Mesenchymal stem cell (in vitro differentiated cells and primary cell): ENCODE data around the gene ESYT2.

Experiments used
- DNase-seq: peaks from one replicate; pipeline ENCODE4 v3.0.0-alpha.2; 2013
- H2AFZ ChIP-seq: one replicate; pipeline ENCODE4 v1.6.1; 2013; ENCODE audit warnings: low read depth, mild to moderate bottlenecking, control low read depth, inconsistent platforms, low read length, moderate library complexity
- H2AK5ac ChIP-seq: 2 replicates; pipeline ENCODE4 v1.6.1; 2013; ENCODE audit warnings: low read length, moderate library complexity, mild to moderate bottlenecking, inconsistent platforms; ENCODE audit not compliant: severe bottlenecking
- H2BK120ac ChIP-seq: one replicate; pipeline ENCODE4 v1.6.1; 2013; ENCODE audit warnings: low read depth, mild to moderate bottlenecking, inconsistent platforms, low read length, moderate library complexity
- H2BK12ac ChIP-seq, 2 experiments: one replicate each; pipeline ENCODE4 v1.6.1; 2013; ENCODE audit warnings: inconsistent platforms in 2 of 2, low read length in 2 of 2, mild to moderate bottlenecking in 2 of 2, moderate library complexity in 2 of 2, control low read depth in 1 of 2
- H2BK15ac ChIP-seq: one replicate; pipeline ENCODE4 v1.6.1; 2013; ENCODE audit warnings: mild to moderate bottlenecking, low read depth, inconsistent platforms; ENCODE audit not compliant: poor library complexity, severe bottlenecking
- H2BK5ac ChIP-seq: 2 replicates; pipeline ENCODE4 v1.6.1; 2013; ENCODE audit warnings: low read depth, mild to moderate bottlenecking, low read length, control low read depth, inconsistent platforms; ENCODE audit not compliant: poor library complexity, severe bottlenecking
- H3K14ac ChIP-seq, 2 experiments: one replicate each; pipeline ENCODE4 v1.6.1; 2013; ENCODE audit warnings: inconsistent platforms in 2 of 2, low read length in 2 of 2, control low read depth in 1 of 2, mild to moderate bottlenecking in 1 of 2, moderate library complexity in 1 of 2
- H3K18ac ChIP-seq, 2 experiments: one replicate each; pipeline ENCODE4 v1.6.1; 2013; ENCODE audit warnings: inconsistent platforms in 2 of 2, low read length in 2 of 2, control low read depth in 1 of 2, low read depth in 1 of 2, mild to moderate bottlenecking in 1 of 2
- H3K23ac ChIP-seq, 2 experiments: one replicate each; pipeline ENCODE4 v1.6.1; 2013; ENCODE audit warnings: inconsistent platforms in 2 of 2, low read length in 2 of 2, mild to moderate bottlenecking in 2 of 2, moderate library complexity in 2 of 2, control low read depth in 1 of 2
- H3K27ac ChIP-seq: 2 replicates; pipeline ENCODE4 v1.5.1; 2013; ENCODE audit warnings: mild to moderate bottlenecking, moderate library complexity, low read length, control low read depth, inconsistent platforms; ENCODE audit not compliant: poor library complexity, severe bottlenecking
- H3K27me3 ChIP-seq, 2 experiments: 2 replicates each; pipeline versions ENCODE4 v1.6.1 to v1.7.0; 2013; ENCODE audit warnings: low read length in 2 of 2, mild to moderate bottlenecking in 2 of 2, moderate library complexity in 2 of 2, control low read depth in 1 of 2, inconsistent platforms in 1 of 2; ENCODE audit not compliant: control insufficient read depth in 1 of 2, insufficient read depth in 1 of 2
- H3K36me3 ChIP-seq, 2 experiments: 2 replicates each; pipeline versions ENCODE4 v1.6.1 to v1.7.0; 2013; ENCODE audit warnings: low read length in 2 of 2, control low read depth in 1 of 2, inconsistent platforms in 1 of 2, low read depth in 1 of 2, mild to moderate bottlenecking in 1 of 2; ENCODE audit not compliant: insufficient read depth in 2 of 2, control insufficient read depth in 1 of 2
- H3K4ac ChIP-seq, 2 experiments: one replicate each; pipeline ENCODE4 v1.6.1; 2013; ENCODE audit warnings: inconsistent platforms in 2 of 2, low read length in 2 of 2, mild to moderate bottlenecking in 2 of 2, moderate library complexity in 2 of 2, control low read depth in 1 of 2, low read depth in 1 of 2
- H3K4me1 ChIP-seq: 2 replicates; pipeline ENCODE4 v1.6.1; 2013; ENCODE audit warnings: low read depth, low read length, control low read depth; ENCODE audit not compliant: control insufficient read depth, insufficient read depth
- H3K4me2 ChIP-seq: 2 replicates; pipeline ENCODE4 v1.6.1; 2013; ENCODE audit warnings: low read length, mild to moderate bottlenecking, inconsistent platforms; ENCODE audit not compliant: poor library complexity, severe bottlenecking
- H3K4me3 ChIP-seq, 2 experiments: 2 replicates each; pipeline versions ENCODE4 v1.5.1 to v1.7.0; 2013; ENCODE audit warnings: low read length in 2 of 2, mild to moderate bottlenecking in 2 of 2, control low read depth in 1 of 2, low read depth in 1 of 2; ENCODE audit not compliant: insufficient read depth in 1 of 2
- H3K79me1 ChIP-seq: replicated peaks from 2 replicates; pipeline ENCODE4 v1.6.1; 2013; ENCODE audit warnings: mild to moderate bottlenecking, control low read depth, low read length, inconsistent platforms; ENCODE audit not compliant: poor library complexity, severe bottlenecking
- H3K9ac ChIP-seq: 2 replicates; pipeline ENCODE4 v1.7.0; 2013; ENCODE audit warnings: mild to moderate bottlenecking, low read length, moderate library complexity
- H3K9me3 ChIP-seq: 2 replicates; pipeline ENCODE4 v1.7.0; 2013; ENCODE audit warnings: mild to moderate bottlenecking, low read length; ENCODE audit not compliant: control insufficient read depth
- H4K8ac ChIP-seq: one replicate; pipeline ENCODE4 v1.6.1; 2013; ENCODE audit warnings: inconsistent platforms, mild to moderate bottlenecking, low read length, moderate library complexity
- H4K91ac ChIP-seq: one replicate; pipeline ENCODE4 v1.6.1; 2013; ENCODE audit warnings: mild to moderate bottlenecking, low read length, inconsistent platforms
- WGBS: methylation state at CpG from one replicate; pipeline ENCODE4 v1.1.7; 2013; ENCODE audit warnings: mixed read lengths; 5-methylcytosine and 5-hydroxymethylcytosine counted together

The ESYT2 gene

GRCh38 chr7:158804335-158804734 lies 25.0 kb downstream of the ESYT2 start:
- peaks cover 19% of the 10 kb centered on the region for H3K4me1 ChIP-seq

GRCh38 chr7:158803367-158803969 lies 25.8 kb downstream of the ESYT2 start:
- Histone ChIP-seq H2AFZ (no peak overlapping the region), H3K9me3 (no peaks in the 10 kb centered on the region), H3K9ac (no peak overlapping the region), H2AK5ac (peak overlapping the region; percentile 99), H3K23ac (no peak overlapping the region), H3K4ac (peak overlapping the region; percentile 82 to 94), H3K79me1 (peaks cover 22% of the 10 kb centered on the region), H3K27me3 (no peaks in the 10 kb centered on the region), H2BK12ac (no peak overlapping the region), H2BK15ac (no peak overlapping the region), H3K27ac (peak overlapping the region; percentile 100), H3K4me3 (no peak overlapping the region), H2BK120ac (no peak overlapping the region), H3K4me1 (peaks cover 20% of the 10 kb centered on the region), H3K14ac (no peak overlapping the region), H4K91ac (no peak overlapping the region), H3K4me2 (peak overlapping the region; percentile 39), H4K8ac (no peak overlapping the region), H3K36me3 (peaks cover 15 to 19% of the 10 kb centered on the region in 2 experiments), H2BK5ac (peak overlapping the region; percentile 96), H3K18ac (peak overlapping the region in 1 of 2 experiments; percentile 86)
- DNase-seq: no peak
- 93% methylated on average over 19 of the region's 35 CpGs for WGBS

More at GRCh38 chr7:158804335-158804734, 25.0 kb downstream of the ESYT2 start:
- 99% methylated on average over 22 of the region's 22 CpGs for WGBS
- H2AK5ac ChIP-seq: peak overlapping the region; percentile 91
- H3K4me2 ChIP-seq: no peak overlapping the region
- H2BK5ac ChIP-seq: no peak overlapping the region
- H3K9me3 ChIP-seq: no peaks in the 10 kb centered on the region
- H3K18ac ChIP-seq: no peak overlapping the region
- peaks cover 25% of the 10 kb centered on the region for H3K79me1 ChIP-seq
- H2BK12ac ChIP-seq: no peak overlapping the region
- H3K27me3 ChIP-seq: no peaks in the 10 kb centered on the region
- H3K14ac ChIP-seq: no peak overlapping the region
- no peak overlapping the region for H3K4ac ChIP-seq
- H3K27ac ChIP-seq: no peak overlapping the region
- no peak for DNase-seq
- no peak overlapping the region for H2BK120ac ChIP-seq
- no peak overlapping the region for H3K23ac ChIP-seq
- H2BK15ac ChIP-seq: peak overlapping the region; percentile 7
- no peak overlapping the region for H3K9ac ChIP-seq
- H4K91ac ChIP-seq: peak overlapping the region; percentile 61
- H3K4me3 ChIP-seq: no peak overlapping the region
- no peak overlapping the region for H4K8ac ChIP-seq
- peaks cover 17 to 25% of the 10 kb centered on the region in 2 experiments for H3K36me3 ChIP-seq
- no peak overlapping the region for H2AFZ ChIP-seq

- H3K36me3 ChIP-seq: peaks cover 13 to 16% of the 10 kb centered on the region in 2 experiments
- no peaks in the 10 kb centered on the region for H3K27me3 ChIP-seq
- peak overlapping the region; percentile 39 for H3K4me2 ChIP-seq
- peak overlapping the region; percentile 77 to 92 for H2BK12ac ChIP-seq
- H3K18ac ChIP-seq: peak overlapping the region; percentile 86 to 96
- H2BK15ac ChIP-seq: no peak overlapping the region
- H3K14ac ChIP-seq: peak overlapping the region in 1 of 2 experiments; percentile 55
- peaks cover 17% of the 10 kb centered on the region for H3K4me1 ChIP-seq
- no peak overlapping the region for H3K4me3 ChIP-seq
- peak overlapping the region; percentile 100 for H3K27ac ChIP-seq
- peak overlapping the region; percentile 79 for H2BK120ac ChIP-seq
- 82% methylated on average over 9 of the region's 9 CpGs for WGBS
- H4K91ac ChIP-seq: peak overlapping the region; percentile 99
- peak; percentile 71 for DNase-seq
- H4K8ac ChIP-seq: peak overlapping the region; percentile 92
- peak overlapping the region; percentile 96 for H2BK5ac ChIP-seq
- no peak overlapping the region for H2AFZ ChIP-seq
- H3K9ac ChIP-seq: no peak overlapping the region
- peak overlapping the region; percentile 99 for H2AK5ac ChIP-seq
- peak overlapping the region; percentile 82 to 94 for H3K4ac ChIP-seq
- no peaks in the 10 kb centered on the region for H3K9me3 ChIP-seq
- no peak overlapping the region for H3K23ac ChIP-seq
- peaks cover 20% of the 10 kb centered on the region for H3K79me1 ChIP-seq
Measured at GRCh38 chr7:158802535-158803366, 26.6 kb downstream of the ESYT2 start.

GRCh38 chr7:158798741-158799140 lies 30.6 kb downstream of the ESYT2 start:
- H3K4me1 ChIP-seq: peaks cover 17% of the 10 kb centered on the region
- 100% methylated on average over 1 of the region's 1 CpG for WGBS
- no peak overlapping the region for H4K8ac ChIP-seq
- no peak overlapping the region for H3K4me3 ChIP-seq
- no peak overlapping the region for H2AFZ ChIP-seq
- H3K27ac ChIP-seq: no peak overlapping the region
- H2BK120ac ChIP-seq: no peak overlapping the region
- no peaks in the 10 kb centered on the region for H3K27me3 ChIP-seq
- DNase-seq: no peak
- H2BK12ac ChIP-seq: no peak overlapping the region
- no peak overlapping the region for H3K18ac ChIP-seq
- no peak overlapping the region for H2BK15ac ChIP-seq
- H2AK5ac ChIP-seq: no peak overlapping the region
- no peak overlapping the region for H3K4ac ChIP-seq
- H3K79me1 ChIP-seq: peaks cover 23% of the 10 kb centered on the region
- no peak overlapping the region for H3K23ac ChIP-seq
- no peaks in the 10 kb centered on the region for H3K9me3 ChIP-seq
- no peak overlapping the region for H2BK5ac ChIP-seq
- no peak overlapping the region for H3K14ac ChIP-seq
- H4K91ac ChIP-seq: no peak overlapping the region
- peaks cover 31 to 41% of the 10 kb centered on the region in 2 experiments for H3K36me3 ChIP-seq
- H3K4me2 ChIP-seq: no peak overlapping the region
- no peak overlapping the region for H3K9ac ChIP-seq
